HG03108 (cell line): Measurements from ENCODE around the gene SF3A1.
"Not testable (repeated sequence)": the region's sequence is repeated elsewhere in the genome, so short reads cannot be mapped to it uniquely, and the experiment has no call there.

Source experiments
- ATAC-seq: cut with Tn5 transposase; IDR thresholded peaks from one replicate; pipeline ENCODE4 v1.9.1; 2021; ENCODE audit warnings: moderate library complexity; ENCODE audit not compliant: unreplicated experiment

The SF3A1 gene, protein sequence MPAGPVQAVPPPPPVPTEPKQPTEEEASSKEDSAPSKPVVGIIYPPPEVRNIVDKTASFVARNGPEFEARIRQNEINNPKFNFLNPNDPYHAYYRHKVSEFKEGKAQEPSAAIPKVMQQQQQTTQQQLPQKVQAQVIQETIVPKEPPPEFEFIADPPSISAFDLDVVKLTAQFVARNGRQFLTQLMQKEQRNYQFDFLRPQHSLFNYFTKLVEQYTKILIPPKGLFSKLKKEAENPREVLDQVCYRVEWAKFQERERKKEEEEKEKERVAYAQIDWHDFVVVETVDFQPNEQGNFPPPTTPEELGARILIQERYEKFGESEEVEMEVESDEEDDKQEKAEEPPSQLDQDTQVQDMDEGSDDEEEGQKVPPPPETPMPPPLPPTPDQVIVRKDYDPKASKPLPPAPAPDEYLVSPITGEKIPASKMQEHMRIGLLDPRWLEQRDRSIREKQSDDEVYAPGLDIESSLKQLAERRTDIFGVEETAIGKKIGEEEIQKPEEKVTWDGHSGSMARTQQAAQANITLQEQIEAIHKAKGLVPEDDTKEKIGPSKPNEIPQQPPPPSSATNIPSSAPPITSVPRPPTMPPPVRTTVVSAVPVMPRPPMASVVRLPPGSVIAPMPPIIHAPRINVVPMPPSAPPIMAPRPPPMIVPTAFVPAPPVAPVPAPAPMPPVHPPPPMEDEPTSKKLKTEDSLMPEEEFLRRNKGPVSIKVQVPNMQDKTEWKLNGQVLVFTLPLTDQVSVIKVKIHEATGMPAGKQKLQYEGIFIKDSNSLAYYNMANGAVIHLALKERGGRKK

DNA sequence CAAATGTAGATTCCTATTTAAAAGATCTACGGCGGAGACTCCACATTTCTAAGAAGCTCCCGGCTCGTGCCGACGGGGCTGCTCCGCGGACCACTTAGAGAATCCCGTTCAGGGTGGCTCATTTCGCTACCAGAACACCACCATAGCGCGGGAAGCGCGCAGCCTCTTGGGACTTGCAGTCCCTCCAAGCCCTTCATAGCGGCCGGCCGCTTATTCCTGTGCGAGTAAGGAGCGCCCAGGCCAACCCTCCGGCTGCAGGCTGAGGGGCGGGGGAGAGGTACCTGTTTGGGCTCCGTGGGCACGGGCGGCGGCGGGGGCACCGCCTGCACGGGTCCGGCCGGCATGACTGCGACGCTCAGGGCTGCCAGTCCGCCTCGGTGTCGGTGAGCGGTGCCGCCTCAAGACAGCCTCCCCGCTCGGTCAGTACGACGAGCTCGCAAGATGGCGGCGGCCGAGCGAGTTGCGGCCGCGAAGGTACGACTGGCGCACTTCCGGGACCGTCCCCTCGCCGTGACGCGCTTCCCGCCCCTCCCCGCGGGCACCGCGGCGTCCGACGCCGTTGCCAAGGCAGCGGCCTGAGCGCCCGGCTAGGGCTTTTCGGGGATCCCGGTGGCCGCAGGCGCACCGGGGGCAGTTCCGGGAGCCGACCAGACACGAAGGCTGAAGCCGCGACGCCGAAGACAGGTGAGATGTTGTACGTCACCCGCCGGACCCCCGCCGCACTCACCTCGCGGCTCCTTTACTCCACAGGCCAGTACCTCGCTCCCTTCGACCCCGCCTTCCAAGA is at the start of gene SF3A1, which contains the start of gene CCDC157:
TSS of gene SF3A1 (minus strand) at position 446 of the 787 bp plus-strand sequence. CDS start at position 344, 102 bp downstream.
TSS of gene CCDC157 (plus strand) at position 559 of the 787 bp plus-strand sequence. CDS start 8,994 bp downstream, outside the sequence.
- peak; percentile 88 for ATAC-seq

DNA sequence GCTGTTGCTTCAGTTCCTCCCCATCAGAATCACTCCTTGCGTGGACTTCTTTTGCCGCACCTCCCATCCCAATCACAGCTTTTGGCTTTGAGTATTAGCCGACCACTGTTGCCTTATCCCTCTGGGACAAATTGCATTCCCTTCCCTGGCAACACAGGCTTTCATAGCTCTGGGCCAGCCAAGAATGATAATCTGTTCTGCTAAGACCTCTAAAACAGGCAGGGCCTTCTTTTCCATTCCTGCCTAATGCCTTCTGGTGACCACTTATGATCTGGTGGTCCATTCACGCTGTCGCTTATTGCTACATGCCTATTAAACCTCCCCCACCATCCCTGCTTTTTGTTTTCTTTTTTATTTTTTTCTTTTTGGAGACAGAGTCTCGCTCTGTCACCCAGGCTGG is 49.7 kb upstream of the SF3A1 start:
- ATAC-seq: no peak

DNA sequence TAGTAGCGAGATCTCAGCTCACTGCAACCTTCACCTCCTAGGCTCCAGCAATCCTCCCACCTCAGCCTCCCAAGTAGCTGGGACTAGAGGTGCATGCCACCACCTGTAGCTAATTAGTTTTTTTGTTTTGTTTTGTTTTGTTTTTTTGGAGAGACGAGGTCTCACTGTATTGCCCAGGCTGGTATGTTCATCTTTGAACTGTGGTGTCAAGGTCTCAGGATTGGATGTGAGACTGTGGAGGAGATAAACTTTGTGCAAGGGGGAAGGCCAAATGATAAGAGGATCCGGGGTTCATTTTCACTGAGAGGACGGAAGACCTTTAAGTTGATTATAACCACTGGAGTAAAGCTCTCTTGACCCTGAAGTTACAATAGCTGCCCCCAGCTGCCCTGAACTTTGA is 49.0 kb upstream of the SF3A1 start:
- ATAC-seq: no peak

DNA sequence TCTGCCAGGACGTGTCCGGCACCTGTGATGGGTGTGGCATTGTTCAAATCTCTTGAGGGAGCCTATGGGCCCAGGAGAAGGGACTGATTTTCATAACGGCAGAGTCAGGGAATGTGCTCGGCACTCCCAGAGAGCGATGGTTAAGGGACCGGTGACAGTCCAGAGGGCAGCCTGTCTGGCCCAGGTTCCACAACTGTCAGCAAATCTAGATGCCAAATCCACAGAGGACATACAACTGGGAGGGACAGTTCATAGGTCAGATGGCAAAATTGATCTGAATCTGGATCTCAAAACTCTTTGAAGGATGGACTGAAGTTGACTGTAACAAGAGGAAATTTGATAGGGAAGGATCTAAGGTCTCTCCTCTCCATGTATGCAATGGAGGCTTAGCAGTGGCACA is 47.6 kb upstream of the SF3A1 start:
- ATAC-seq: no peak

DNA sequence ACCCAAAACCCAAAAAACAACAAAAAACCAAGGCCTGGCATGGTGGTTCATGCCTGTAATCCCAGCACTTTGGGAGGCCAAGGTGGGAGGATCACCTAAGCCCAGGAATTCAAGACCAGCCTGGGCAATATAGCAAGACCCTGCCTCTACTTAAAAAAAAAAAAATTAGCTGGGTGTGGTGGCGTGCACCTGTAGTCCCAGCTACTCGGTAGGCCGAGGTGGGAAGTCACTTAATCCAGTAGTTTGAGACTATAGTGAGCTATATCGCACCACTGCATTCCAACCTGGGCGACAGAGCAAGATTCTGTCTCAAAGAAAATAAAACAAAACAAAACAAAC is 46.0 kb upstream of the SF3A1 start:
- not testable (repeated sequence) for ATAC-seq

DNA sequence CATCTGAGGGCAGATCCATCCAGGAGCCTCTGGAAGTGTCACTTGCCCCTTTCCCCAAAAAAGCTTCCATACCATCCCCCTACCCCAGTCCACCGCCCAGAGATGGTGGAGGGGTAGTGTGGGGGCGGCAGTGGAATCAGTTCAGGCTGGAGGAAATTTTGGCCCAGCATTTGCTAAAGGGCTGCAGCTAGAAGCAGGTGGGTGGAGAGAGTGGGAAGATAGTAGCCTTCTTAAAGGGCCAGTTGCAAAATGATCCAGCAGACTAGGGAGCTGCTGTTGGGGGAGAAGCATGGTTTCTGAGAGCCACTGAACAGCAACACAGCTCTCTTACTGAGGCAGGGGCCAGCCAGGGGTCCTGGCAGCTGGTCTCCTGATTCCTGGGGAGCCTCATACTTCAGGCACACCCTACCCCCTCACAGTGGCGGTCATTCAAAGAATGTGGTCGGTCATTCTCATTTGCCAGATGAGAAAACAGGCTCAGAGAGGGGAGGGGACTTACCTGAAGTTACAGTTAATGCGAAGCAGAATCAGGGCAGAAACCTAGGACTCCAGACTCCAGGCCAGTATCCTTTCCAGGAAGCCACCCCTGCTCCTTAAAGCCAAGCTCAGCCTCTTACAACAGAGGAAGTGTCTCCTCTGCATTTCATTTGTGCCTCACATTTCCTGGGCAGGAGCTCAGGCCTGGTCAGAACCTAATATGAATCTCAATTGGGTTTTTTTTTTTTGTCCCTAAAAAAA is 45.5 kb upstream of the SF3A1 start:
- ATAC-seq: no peak

DNA sequence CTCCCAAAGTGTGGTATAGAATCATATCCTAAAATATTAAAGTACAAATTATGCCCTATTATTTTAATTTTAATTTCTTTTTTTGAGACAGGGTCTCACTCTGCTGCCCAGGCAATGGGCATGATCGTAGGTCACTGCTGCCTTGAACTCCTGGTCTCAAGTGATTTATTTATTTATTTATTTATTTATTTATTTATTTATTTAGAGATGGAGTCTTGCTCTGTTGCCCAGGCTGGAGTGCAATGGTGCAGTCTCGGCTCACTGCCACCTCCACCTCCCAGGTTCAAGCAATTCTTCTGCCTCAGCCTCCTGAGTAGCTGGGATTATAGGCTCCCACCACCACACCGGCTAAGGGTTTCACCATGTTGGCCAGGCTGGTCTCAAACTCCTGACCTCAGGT is 44.3 kb upstream of the SF3A1 start:
- ATAC-seq: not testable (repeated sequence)

DNA sequence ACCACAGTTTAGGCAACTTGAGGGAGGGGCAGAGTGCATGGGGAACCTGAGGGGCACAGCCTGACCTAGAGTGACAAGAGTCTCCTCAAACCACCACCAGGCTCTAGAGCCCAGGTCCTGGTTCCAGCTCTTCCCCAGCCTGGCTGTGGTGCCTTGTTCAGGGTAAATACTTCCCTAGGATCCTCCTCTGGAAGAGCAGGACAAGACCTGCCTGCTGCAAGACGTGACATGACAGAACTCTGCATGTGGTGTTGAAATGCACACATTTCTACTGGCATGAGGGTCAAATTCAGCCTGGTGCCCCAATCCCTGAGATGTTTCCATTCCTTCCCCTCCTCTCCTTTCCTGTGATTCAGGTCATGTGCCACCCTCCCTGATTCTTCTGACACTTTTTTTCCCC is 43.5 kb upstream of the SF3A1 start:
- ATAC-seq: no peak

DNA sequence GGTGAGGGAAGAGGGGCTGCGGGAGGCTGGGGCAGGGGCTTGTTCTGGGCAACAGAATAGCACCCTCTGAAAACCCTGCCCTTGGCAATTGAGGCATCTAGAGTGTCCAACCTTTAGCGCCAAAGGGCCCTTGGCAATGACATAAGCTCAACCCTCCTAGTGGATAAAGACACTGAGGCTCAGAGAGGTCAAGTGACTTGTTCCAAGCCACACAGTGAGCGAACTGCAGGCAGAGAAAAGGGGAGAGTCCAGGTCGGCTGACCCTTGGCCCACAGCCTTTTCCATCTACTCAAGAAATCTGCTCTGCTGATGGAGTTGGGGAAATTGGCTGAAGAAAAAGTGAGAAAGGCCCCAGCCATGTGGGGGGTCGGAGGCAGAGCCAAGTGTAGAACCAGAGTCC is 43.0 kb upstream of the SF3A1 start:
- ATAC-seq: no peak

DNA sequence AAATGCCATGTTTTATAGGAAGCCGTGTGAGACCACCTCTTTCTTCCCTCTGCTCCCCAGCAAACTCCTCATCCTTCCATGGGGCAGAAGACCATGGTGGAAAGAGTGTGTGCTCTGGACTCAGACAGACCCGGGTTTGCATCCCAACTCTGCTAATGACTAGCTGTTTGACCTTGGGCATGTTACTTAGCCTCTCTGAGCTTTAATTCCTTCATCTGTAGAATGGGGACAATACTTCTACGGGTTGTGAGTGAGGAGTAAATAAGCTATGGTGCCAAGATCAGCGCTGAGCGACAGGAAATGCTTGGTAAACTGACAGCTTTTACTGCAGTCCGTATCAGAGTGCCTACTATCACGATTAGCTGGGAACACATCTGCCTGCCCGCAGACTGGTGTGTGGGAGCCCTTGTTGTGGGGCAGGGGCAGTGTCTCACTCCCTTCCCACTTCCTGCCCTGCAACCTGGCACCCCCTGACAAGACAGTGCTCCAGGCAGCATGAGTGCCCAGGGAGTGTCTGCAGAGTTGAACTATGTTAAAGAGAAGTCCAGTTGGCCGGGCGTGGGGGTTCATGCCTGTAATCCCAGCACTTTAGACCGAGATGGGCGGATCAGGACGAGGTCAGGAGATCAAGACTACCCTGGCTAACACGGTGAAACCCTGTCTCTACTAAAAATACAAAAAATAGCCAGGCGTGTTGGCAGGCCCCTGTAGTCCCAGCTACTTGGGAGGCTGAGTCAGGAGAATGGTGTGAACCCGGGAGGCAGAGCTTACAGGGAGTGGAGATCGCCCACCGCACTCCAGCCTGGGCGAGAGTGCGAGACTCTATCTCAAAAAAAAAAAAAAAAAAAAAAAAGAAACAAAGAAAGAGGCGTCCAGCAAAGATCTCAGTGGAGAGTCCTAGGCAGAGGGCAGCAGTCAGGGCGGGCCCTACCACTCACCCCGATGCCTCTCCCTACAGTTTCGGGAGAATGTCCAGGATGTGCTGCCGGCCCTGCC is 42.3 kb upstream of the SF3A1 start:
- no peak for ATAC-seq

DNA sequence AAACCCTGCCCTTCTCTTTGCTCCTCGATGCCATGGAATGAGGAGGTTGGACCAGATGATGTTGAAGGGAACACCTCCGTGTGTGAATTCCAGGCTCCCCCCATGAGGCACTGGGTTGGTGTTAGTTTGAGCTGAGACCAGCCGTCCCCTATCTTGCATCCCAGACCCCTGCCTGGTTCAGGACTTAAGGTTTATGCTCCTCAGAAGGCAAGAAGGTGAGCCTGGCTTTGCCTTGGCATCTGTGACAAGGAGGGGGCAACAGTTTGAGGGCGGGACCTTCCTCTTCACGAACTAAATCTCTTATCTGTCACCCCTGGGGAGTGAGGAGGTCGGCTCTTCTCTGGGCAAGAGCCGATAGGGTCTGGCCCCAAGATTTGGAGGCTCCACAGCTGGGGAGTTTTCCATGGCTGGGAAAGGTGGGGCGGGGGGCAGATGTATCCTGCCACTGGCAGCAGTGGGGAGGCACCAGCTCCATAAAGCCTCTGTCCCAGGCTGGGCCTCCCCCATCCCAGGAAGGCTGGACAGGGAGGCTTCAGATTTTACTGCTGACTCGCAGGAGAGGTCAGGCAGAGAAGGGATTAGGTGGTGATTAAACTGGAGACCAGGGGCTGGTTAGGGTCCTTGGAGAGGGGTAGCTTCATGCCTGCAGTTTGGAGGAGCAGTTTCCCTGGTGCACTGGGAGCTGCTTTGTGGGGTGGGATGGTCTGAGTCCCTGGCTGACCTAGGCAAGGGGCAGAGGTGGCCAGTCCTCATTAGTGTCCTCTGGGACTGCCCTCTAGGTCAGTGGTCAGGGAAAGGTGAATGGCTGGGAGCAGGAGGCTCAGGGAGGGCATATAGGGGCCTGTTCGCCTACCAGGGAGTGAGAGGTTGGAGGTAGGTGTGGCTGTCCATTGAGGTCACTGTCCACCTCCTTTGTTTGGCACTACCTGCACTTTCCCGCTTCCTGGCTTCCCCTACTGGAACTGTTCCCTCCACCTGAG is 41.3 kb upstream of the SF3A1 start:
- ATAC-seq: no peak

DNA sequence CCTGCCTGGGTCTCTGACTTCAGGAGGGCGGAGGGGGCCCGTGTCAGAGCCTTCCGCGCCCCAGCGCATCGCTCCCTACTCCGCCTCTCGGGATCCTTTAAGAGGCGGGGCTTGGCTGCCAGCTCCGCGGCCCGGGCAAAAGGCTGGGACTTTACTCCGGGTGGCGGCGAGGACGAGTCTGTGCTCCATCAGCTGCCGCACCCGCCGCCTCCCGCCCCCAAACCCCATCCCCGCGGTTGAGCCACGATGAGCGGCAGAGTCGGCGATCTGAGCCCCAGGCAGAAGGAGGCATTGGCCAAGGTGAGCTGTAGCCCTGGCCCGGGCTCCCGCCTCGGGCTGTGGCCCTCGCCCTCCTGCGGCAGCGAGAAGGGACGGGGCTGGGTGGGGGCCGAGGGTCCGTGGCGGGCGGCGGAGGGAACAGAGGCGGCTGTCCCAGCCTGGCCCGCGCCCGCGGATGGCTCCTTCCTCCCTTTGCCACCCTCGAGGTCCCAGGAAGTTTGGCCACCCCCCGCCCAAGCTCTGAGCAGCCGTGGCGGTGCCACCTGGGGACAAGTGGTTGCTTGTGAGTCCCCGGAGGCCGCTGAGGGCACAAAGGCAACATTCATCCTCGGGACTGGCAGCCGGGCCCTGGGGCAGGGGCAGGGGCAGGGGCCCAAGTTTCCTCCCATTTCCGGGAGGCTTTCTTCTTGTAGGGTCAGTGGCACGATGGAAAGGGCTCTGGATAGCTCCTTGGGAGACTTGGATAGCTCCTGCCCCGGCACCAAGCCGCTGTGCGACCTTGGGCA is 40.4 kb upstream of the SF3A1 start, which contains the start of gene SEC14L2:
TSS of gene SEC14L2 (plus strand) at position 148 of the 785 bp plus-strand sequence. CDS start at position 247, 99 bp downstream.
- ATAC-seq: no peak

DNA sequence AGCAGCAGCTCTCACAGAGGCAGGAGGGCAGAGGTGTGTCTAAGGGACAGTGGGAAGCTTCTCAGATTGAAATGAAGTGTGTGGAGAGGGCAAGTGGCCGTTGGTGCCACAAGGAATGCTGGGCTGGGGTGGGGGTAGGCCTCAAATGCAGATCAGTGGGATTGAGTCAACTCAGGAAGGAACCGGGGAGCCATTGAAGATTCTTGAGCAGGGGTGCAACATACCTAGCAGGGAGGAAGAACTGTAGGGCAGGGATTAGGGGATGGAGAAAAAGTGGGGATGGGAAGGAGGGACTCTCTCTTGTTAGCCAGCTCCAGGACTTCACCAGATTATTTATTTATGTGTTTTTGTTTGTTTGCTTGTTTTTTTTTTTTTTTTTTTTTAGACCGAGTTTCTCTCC is 37.2 kb upstream of the SF3A1 start:
- no peak for ATAC-seq

DNA sequence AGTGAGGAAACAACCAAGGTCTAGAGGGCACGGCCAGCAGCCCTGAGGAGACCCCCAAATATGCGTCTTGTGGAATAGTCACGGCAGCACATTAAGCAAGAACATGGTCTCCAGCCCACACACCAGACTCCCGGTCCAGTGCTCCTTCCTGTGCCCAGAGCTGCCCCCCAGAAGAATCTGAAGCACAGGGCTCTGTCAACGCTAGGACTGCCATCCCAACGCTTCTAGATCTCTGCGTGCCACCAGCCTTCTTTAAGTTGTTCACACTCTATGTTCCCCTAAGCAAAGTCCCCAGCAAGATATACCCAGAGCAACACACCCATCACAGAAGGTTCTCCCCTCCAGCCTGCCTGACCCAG is 36.6 kb upstream of the SF3A1 start:
- ATAC-seq: no peak

DNA sequence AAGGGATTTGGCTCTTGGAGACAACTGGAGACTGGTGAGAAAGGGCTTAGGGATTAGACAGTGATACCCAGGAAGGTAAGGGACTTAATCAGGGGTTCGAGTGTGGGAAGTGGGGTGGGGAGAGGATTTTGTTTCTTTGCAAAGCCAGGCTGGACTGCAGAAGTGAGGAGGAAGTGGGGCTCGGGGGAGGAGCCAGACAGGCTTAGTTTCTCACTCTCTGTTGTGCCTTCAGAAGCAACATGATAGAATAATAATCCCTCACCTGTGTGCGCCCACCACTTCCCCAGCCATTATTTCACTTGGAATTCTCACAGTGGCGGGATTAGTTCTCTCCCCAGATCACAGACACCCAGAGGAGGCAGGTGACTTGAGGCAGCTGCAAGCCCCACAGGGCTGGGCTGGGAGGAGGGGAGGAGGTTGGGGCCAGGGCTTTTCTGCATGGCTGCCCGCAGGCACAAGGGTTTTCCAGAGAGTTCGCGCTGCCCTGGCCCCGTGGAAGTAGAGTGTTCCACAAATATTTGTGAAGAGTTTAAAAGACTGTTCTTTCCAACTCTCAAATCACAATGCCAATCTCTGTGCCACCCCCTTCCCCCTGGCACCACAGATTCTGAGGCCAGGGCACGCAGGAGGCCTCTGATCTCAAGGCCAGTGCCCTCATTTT is 36.1 kb upstream of the SF3A1 start:
- ATAC-seq: no peak

DNA sequence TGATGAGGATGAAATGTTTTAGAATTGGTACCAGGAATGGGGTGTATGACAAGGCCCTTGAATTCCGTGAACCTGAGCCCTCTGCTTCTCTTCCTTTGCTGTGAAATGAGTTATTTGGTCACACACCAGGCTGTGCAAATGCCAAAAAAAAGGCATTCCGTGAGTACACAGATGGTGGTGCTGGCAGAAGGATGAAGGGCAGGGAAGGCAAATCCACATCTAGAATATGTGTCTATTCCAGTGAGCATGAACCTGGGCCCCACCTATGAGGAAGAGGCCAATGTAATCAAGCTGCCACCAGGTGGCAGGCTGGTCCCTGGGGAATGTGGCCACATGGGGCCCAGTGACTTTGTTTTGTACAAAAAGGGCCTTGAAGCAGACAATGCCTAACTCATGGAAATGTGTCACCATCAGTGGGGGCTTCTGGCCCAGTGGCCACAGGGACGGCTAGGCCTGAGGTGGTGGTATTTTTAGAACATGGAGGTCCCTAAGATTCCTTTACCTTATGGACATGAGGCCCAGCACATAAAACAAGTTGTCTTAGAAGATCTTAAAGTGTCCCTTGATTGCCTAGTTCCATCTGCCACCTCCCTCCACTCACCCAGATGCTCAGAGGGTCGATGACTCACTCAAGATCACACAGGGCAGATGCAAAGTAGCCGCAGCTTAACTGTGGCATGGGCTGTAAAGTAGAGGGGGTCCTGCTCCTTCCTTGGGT is 34.4 kb upstream of the SF3A1 start:
- no peak for ATAC-seq
